Caco-2 (cell line): ENCODE data around the gene MAP10. TPM values are rescaled to one million over a fixed set of nuclear protein-coding genes. Genes with fewer than 3 reads are reported as not detected.

Source experiments
- Bru-seq: library from RNA; stranded (reverse); fragments of 400-500 nt; gene quantifications from one replicate; lab custom pipeline; 2021; lab: Mats Ljungman, UMichigan
- BruChase-seq, 2 experiments: library from RNA; stranded (reverse); fragments of 400-500 nt; gene quantifications; one replicate each; lab custom pipeline; 2021; lab: Mats Ljungman, UMichigan
- BruUV-seq: library from RNA; stranded (reverse); fragments of 400-500 nt; replicated peaks from 2 replicates; lab custom pipeline; 2021; lab: Mats Ljungman, UMichigan
- CTCF ChIA-PET: fragments of 300-600 bp; sonication (Branson Sonifier 250); formaldehyde crosslinking; loops from one replicate; lab custom pipeline; 2022; ENCODE audit warnings: antibody characterized with exemption; lab: Charles Lee
- POLR2A ChIA-PET: fragments of 300-600 bp; sonication (Branson Sonifier 250); formaldehyde crosslinking; loops from one replicate; lab custom pipeline; 2022; ENCODE audit warnings: antibody characterized with exemption; lab: Charles Lee
- DNase-seq, 2 experiments: peaks; one replicate each; pipeline versions ENCODE4 v3.0.0 to v3.0.0-alpha.2; 2020 to 2022
- H3K27me3 ChIP-seq: replicated peaks from 2 replicates; pipeline ENCODE4 v1.6.0; 2011; ENCODE audit warnings: low read length; ENCODE audit not compliant: control insufficient read depth, insufficient read depth
- H3K36me3 ChIP-seq: 2 replicates; pipeline ENCODE4 v1.5.1; 2011; ENCODE audit warnings: low read length; ENCODE audit not compliant: control insufficient read depth, insufficient read depth
- H3K4me1 ChIP-seq: fragments of 250-450 bp; sonication (Bioruptor Pico); 2 replicates; pipeline ENCODE4 v1.5.1; 2020; ENCODE audit warnings: mild to moderate bottlenecking
- H3K4me3 ChIP-seq: 2 replicates; pipeline ENCODE4 v1.5.1; 2011; ENCODE audit warnings: low read depth, mild to moderate bottlenecking, control low read depth, low read length
- H3K9me3 ChIP-seq: fragments of 250-450 bp; sonication (Bioruptor Pico); 2 replicates; pipeline ENCODE4 v1.5.1; 2020; ENCODE audit warnings: mild to moderate bottlenecking, moderate library complexity
- H3K27ac Mint-ChIP-seq: one replicate; pipeline ENCODE4 v1.8.0; 2022; ENCODE audit warnings: mixed read lengths; ENCODE audit not compliant: unreplicated experiment
- H3K27me3 Mint-ChIP-seq: one replicate; pipeline ENCODE4 v1.8.0; 2022; ENCODE audit warnings: mixed read lengths; ENCODE audit not compliant: insufficient read depth, unreplicated experiment
- H3K36me3 Mint-ChIP-seq: one replicate; pipeline ENCODE4 v1.8.0; 2022; ENCODE audit warnings: mild to moderate bottlenecking, mixed read lengths; ENCODE audit not compliant: insufficient read depth, unreplicated experiment
- H3K4me1 Mint-ChIP-seq: one replicate; pipeline ENCODE4 v1.8.0; 2022; ENCODE audit warnings: low read depth, mixed read lengths; ENCODE audit not compliant: unreplicated experiment
- H3K4me3 Mint-ChIP-seq: one replicate; pipeline ENCODE4 v1.8.0; 2022; ENCODE audit warnings: mild to moderate bottlenecking, moderate library complexity, mixed read lengths; ENCODE audit not compliant: unreplicated experiment
- H3K9me3 Mint-ChIP-seq: one replicate; pipeline ENCODE4 v1.8.0; 2022; ENCODE audit warnings: mixed read lengths; ENCODE audit not compliant: unreplicated experiment
- CTCF ChIP-seq, 2 experiments: fragments of 200-600 bp in 1 of 2; IDR thresholded peaks; 1 replicate in 1 of 2; 2 replicates in 1 of 2; pipeline versions ENCODE4 v1.5.1 to v1.8.0; 2011 to 2022; ENCODE audit warnings: antibody characterized with exemption in 1 of 2, control low read depth in 1 of 2, inconsistent platforms in 1 of 2, low read depth in 1 of 2, low read length in 1 of 2, mild to moderate bottlenecking in 1 of 2, moderate library complexity in 1 of 2; ENCODE audit not compliant: insufficient read depth in 1 of 2, severe bottlenecking in 1 of 2, unreplicated experiment in 1 of 2
- intact Hi-C: fragments of 100-400 bp; cut with micrococcal nuclease; formaldehyde crosslinking; loops from one replicate; pipeline ENCODE4 v1.10.0; 2022; ENCODE audit not compliant: unreplicated experiment
- long read RNA-seq: library from polyadenylated mRNA; stranded (forward); transcript quantifications from one replicate; pipeline ENCODE4 v2.0.0, GENCODE V29; 2022
- total RNA-seq: library from RNA; stranded (reverse); gene quantifications from 2 replicates; pipeline ENCODE4 v1.2.3, GENCODE V29; 2022

Gene MAP10
- total RNA-seq (not detected in 2 replicates), Bru-seq, nascent RNA (not detected), BruChase-seq, experiment 1, labeled RNA remaining after a 2-hour chase (not detected), BruChase-seq, experiment 2, labeled RNA remaining after a 6-hour chase (not detected)
- long read RNA-seq = 0 reads

- ChIA-PET CTCF (no interaction called here), POLR2A (no interaction called here)
- Mint-ChIP-seq H3K9me3 (no peaks in the 10 kb centered on the region), H3K4me3 (no peak within 1 kb of the TSS), H3K27me3 (no peaks in the 10 kb centered on the region), H3K36me3 (no peaks in the 10 kb centered on the region), H3K4me1 (peaks cover 12% of the 10 kb centered on the region), H3K27ac (no peak within 1 kb of the TSS)
- no peaks in the 10 kb centered on the region for H3K36me3 ChIP-seq
- no peak for DNase-seq
- BruUV-seq = no TSS peak
- intact Hi-C loops = loop anchor here (2.0 kb wide), 1 partner anchor 25 kb away; no protein-coding TSS in a partner anchor
- H3K4me1 ChIP-seq = peaks cover 10% of the 10 kb centered on the region
- H3K9me3 ChIP-seq = no peaks in the 10 kb centered on the region
- no peak within 1 kb of the TSS for H3K4me3 ChIP-seq
- no peak for TF ChIP-seq CTCF (IDR thresholded peaks at IDR 0.05; ENCODE audit: insufficient read depth in 1 of 2, low read depth in 1 of 2, low read length in 1 of 2, severe bottlenecking in 1 of 2, unreplicated experiment in 1 of 2)
- no peaks in the 10 kb centered on the region for H3K27me3 ChIP-seq
Measured at GRCh38 chr1:232805269-232806185, at the start of gene MAP10. TSS of gene MAP10 (plus strand) at chr1:232805416. CDS start at chr1:232805450, 34 bp downstream.

DNA sequence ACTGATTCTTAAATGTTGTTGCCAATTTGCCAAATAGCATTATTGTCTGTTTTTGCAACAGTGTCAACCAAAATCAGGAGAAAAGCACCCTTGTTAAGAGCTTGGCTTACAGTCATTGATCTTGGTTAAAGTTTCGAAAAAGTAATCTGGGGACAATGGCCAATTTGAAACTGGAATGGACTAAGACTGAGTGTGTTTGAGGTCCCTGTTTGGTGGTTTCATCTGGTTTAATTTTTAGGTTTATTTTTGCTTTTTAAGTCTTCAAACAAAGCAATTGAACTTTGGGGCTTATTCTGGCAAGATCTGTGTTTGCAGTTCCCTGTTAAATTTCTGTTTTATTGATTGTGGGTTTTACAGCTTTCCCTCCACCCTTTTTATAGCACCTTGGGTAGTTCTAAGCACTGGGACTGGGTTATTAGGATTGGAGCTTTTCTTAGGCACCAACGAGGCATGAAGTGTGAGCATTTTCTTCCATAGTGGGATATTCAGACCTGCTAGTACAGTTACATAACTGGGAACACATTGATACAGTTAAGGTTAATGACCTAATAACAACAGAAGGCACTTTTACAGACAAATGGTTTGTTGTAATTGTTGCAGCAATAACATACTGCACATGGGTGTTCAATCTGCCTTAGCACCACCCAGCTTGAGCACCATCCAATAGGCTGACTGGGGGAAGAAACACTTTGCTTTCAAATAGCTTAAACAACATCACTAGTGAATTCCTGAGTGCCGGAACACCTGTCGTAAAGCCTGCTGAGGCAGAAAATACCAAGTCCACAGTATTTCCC is 40.6 kb upstream of the MAP10 start:
- Histone ChIP-seq H3K4me1 (no peaks in the 10 kb centered on the region), H3K4me3 (no peak overlapping the region), H3K36me3 (no peaks in the 10 kb centered on the region), H3K27me3 (no peaks in the 10 kb centered on the region), H3K9me3 (0 out of 2 replicates have a peak, but pooled peaks cover 3% of the 10 kb centered on the region)
- intact Hi-C loops = no loop called here
- Mint-ChIP-seq H3K27ac (no peak overlapping the region), H3K27me3 (no peaks in the 10 kb centered on the region), H3K36me3 (no peaks in the 10 kb centered on the region), H3K4me1 (no peaks in the 10 kb centered on the region), H3K9me3 (peaks cover 11% of the 10 kb centered on the region), H3K4me3 (no peak overlapping the region)
- no peak for TF ChIP-seq CTCF (IDR thresholded peaks at IDR 0.05; ENCODE audit: insufficient read depth in 1 of 2, low read depth in 1 of 2, low read length in 1 of 2, severe bottlenecking in 1 of 2, unreplicated experiment in 1 of 2)
- POLR2A ChIA-PET = no interaction called here
- BruUV-seq = no TSS peak
- CTCF ChIA-PET = no interaction called here
- DNase-seq = no peak

- H3K36me3 ChIP-seq = no peaks in the 10 kb centered on the region
- H3K4me1 ChIP-seq = no peaks in the 10 kb centered on the region
- H3K9me3 Mint-ChIP-seq = peaks cover 11% of the 10 kb centered on the region
- no peak overlapping the region for H3K4me3 Mint-ChIP-seq
- ChIA-PET CTCF (no interaction called here), POLR2A (no interaction called here)
- no TSS peak for BruUV-seq
- no peak for DNase-seq
- no peaks in the 10 kb centered on the region for H3K27me3 Mint-ChIP-seq
- H3K4me3 ChIP-seq = no peak overlapping the region
- no peaks in the 10 kb centered on the region for H3K4me1 Mint-ChIP-seq
- no peaks in the 10 kb centered on the region for H3K27me3 ChIP-seq
- H3K36me3 Mint-ChIP-seq = no peaks in the 10 kb centered on the region
- H3K27ac Mint-ChIP-seq = no peak overlapping the region
- no peaks in the 10 kb centered on the region for H3K9me3 ChIP-seq
- no peak for TF ChIP-seq CTCF (IDR thresholded peaks at IDR 0.05; ENCODE audit: insufficient read depth in 1 of 2, low read depth in 1 of 2, low read length in 1 of 2, severe bottlenecking in 1 of 2, unreplicated experiment in 1 of 2)
- intact Hi-C loops = no loop called here
Measured at GRCh38 chr1:232765542-232765941, 39.7 kb upstream of the MAP10 start.
